Esophagus squamous epithelium (tissue), 5 donors: ENCODE data around the gene TM9SF3. TPM values are rescaled to one million over a fixed set of nuclear protein-coding genes. Genes with fewer than 3 reads are reported as not detected.
A peak's percentile ranks its signal among the peaks of the same experiment; 100 is the strongest.
"Not testable (repeated sequence)": the region's sequence is repeated elsewhere in the genome, so short reads cannot be mapped to it uniquely, and the experiment has no call there.

ENCODE experiments used
- DNase-seq: peaks from one replicate; lab custom pipeline; 2025; lab: John Stamatoyannopoulos, UW
- H3K27ac ChIP-seq, 4 donors: fragments of 200-600 bp; sonication (generic); one replicate each; pipeline ENCODE4 v1.5.1; 2016 to 2019; ENCODE audit warnings: mild to moderate bottlenecking in 1 of 4
- H3K27me3 ChIP-seq, 4 donors: fragments of 200-600 bp; sonication (generic); 1 replicate in 3 of 4; 2 replicates in 1 of 4; pipeline versions ENCODE4 v1.5.1 to v1.6.0; 2017 to 2021; ENCODE audit warnings: antibody characterized with exemption in 1 of 4
- H3K36me3 ChIP-seq, 3 donors: fragments of 200-600 bp; sonication (generic); one replicate each; pipeline ENCODE4 v1.5.1; 2016 to 2019
- H3K4me1 ChIP-seq, 3 donors: fragments of 200-600 bp; sonication (generic); one replicate each; pipeline ENCODE4 v1.5.1; 2017 to 2019
- H3K4me3 ChIP-seq, 4 donors: fragments of 200-600 bp; sonication (generic); 1 replicate in 3 of 4; 2 replicates in 1 of 4; pipeline ENCODE4 v1.5.1; 2016 to 2019; ENCODE audit warnings: mild to moderate bottlenecking in 2 of 4, moderate library complexity in 1 of 4
- H3K9me3 ChIP-seq, 3 donors: fragments of 200-600 bp; sonication (generic); one replicate each; pipeline ENCODE4 v1.5.1; 2016 to 2019
- POLR2A ChIP-seq, 4 donors: fragments of 450-650 bp; IDR thresholded peaks; one replicate each; pipeline ENCODE4 v1.6.1; 2017; ENCODE audit warnings: antibody characterized with exemption in 4 of 4, mild to moderate bottlenecking in 4 of 4, moderate library complexity in 3 of 4
- WGBS, 2 donors: methylation state at CpG; one replicate each; pipeline ENCODE4 v1.1.5; 2018; 5-methylcytosine and 5-hydroxymethylcytosine counted together
- intact Hi-C: fragments of 100-400 bp; cut with DNase I; formaldehyde crosslinking; loops from one replicate; pipeline ENCODE4 v1.15.0; 2022
- total RNA-seq, 4 donors: library from RNA; depleted of rRNA; stranded (reverse); fragments of >200 nt; gene quantifications; one replicate each; pipeline ENCODE4 v1.1.0, GENCODE V29; 2016
- TF ChIP-seq, protein P1 (sequence below), 6 experiments: fragments of 450-650 bp in 4 of 6; fragments of 200-600 bp in 2 of 6; sonication (generic) in 2 of 6; IDR thresholded peaks; one replicate each; pipeline ENCODE4 v1.5.1; 2016 to 2019; ENCODE audit warnings: antibody characterized with exemption in 6 of 6, mild to moderate bottlenecking in 4 of 6, moderate library complexity in 4 of 6
- donor health status: DM: yes; HTN: yes; CAD: no.

Gene TM9SF3
- total RNA-seq, 4 donors from 2014 or later, result 36.7 to 86.4 (median 72.4) TPM

- intact Hi-C loops, result no loop called here
- Histone ChIP-seq H3K27ac (no peak overlapping the region), H3K27me3 (no peaks in the 10 kb centered on the region), H3K4me3 (no peak overlapping the region), H3K36me3 (peaks cover 0 to 77% (median 11%) of the 10 kb centered on the region in 3 donors), H3K4me1 (no peaks in the 10 kb centered on the region), H3K9me3 (no peaks in the 10 kb centered on the region)
- WGBS, 2 donors, result 86 to 88% methylated on average over 3 of the region's 3 CpGs
- no peak for TF ChIP-seq POLR2A (IDR thresholded peaks at IDR 0.05)
- TF ChIP-seq, protein P1, sequence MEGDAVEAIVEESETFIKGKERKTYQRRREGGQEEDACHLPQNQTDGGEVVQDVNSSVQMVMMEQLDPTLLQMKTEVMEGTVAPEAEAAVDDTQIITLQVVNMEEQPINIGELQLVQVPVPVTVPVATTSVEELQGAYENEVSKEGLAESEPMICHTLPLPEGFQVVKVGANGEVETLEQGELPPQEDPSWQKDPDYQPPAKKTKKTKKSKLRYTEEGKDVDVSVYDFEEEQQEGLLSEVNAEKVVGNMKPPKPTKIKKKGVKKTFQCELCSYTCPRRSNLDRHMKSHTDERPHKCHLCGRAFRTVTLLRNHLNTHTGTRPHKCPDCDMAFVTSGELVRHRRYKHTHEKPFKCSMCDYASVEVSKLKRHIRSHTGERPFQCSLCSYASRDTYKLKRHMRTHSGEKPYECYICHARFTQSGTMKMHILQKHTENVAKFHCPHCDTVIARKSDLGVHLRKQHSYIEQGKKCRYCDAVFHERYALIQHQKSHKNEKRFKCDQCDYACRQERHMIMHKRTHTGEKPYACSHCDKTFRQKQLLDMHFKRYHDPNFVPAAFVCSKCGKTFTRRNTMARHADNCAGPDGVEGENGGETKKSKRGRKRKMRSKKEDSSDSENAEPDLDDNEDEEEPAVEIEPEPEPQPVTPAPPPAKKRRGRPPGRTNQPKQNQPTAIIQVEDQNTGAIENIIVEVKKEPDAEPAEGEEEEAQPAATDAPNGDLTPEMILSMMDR (IDR thresholded peaks at IDR 0.05), result no peak
- DNase-seq, result no peak
These were observed 25.6 kb downstream of the TM9SF3 start for GRCh38 chr10:96560966-96561887.

- H3K27ac ChIP-seq, result no peak overlapping the region
These were observed 26.3 kb downstream of the TM9SF3 start for GRCh38 chr10:96560489-96560888.

GRCh38 chr10:96556003-96556402 is 30.8 kb downstream of the TM9SF3 start:
- intact Hi-C loops, result no loop called here
- Histone ChIP-seq H3K4me3 (no peak overlapping the region), H3K36me3 (peaks cover 0 to 93% (median 15%) of the 10 kb centered on the region in 3 donors), H3K4me1 (no peaks in the 10 kb centered on the region), H3K27me3 (no peaks in the 10 kb centered on the region), H3K27ac (no peak overlapping the region), H3K9me3 (no peaks in the 10 kb centered on the region)
- no peak for DNase-seq
- no peak for TF ChIP-seq POLR2A (IDR thresholded peaks at IDR 0.05)
- TF ChIP-seq, protein P1 (IDR thresholded peaks at IDR 0.05), result peak in 2 of 6 experiments; percentile 9 to 31
- 44 to 77% methylated on average over 1 of the region's 1 CpG for WGBS, 2 donors

More at GRCh38 chr10:96560489-96560888, 26.3 kb downstream of the TM9SF3 start:
- no peak for TF ChIP-seq POLR2A (IDR thresholded peaks at IDR 0.05)
- TF ChIP-seq, protein P1 (IDR thresholded peaks at IDR 0.05), result no peak
- intact Hi-C loops, result no loop called here
- WGBS, 2 donors, result 84 to 89% methylated on average over 2 of the region's 2 CpGs
- Histone ChIP-seq H3K4me3 (no peak overlapping the region), H3K9me3 (no peaks in the 10 kb centered on the region), H3K36me3 (peaks cover 0 to 79% (median 11%) of the 10 kb centered on the region in 3 donors), H3K27me3 (no peaks in the 10 kb centered on the region), H3K4me1 (no peaks in the 10 kb centered on the region)
- DNase-seq, result no peak

DNA sequence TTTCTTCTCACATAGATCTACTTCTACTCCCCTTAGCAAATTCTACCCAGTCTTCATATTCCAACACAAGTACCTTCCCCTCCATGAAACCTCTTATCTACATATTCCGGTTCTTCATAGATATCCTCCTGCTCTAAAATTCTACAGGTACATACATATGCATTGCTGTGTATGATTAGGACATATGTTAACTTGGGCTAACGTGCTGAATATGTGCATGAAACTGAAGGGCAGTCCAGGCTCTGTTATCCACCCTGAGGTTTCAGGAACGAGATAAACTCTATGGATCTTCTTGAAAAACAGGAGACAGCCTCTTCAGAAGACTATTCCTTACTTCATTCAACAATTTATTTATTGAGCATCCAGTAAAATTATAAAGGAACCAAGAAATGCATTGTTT is 31.5 kb downstream of the TM9SF3 start:
- no peak overlapping the region for H3K27ac ChIP-seq
- 97 to 98% methylated on average over 3 of the region's 3 CpGs for WGBS, 2 donors
- intact Hi-C loops, result no loop called here
- H3K27me3 ChIP-seq, result no peaks in the 10 kb centered on the region
- no peak overlapping the region for H3K4me3 ChIP-seq
- H3K36me3 ChIP-seq, result peaks cover 0 to 93% (median 15%) of the 10 kb centered on the region in 3 donors
- DNase-seq, result no peak
- H3K9me3 ChIP-seq, result no peaks in the 10 kb centered on the region
- no peak for TF ChIP-seq POLR2A (IDR thresholded peaks at IDR 0.05)
- TF ChIP-seq, protein P1 (IDR thresholded peaks at IDR 0.05), result no peak
- H3K4me1 ChIP-seq, result no peaks in the 10 kb centered on the region

DNA sequence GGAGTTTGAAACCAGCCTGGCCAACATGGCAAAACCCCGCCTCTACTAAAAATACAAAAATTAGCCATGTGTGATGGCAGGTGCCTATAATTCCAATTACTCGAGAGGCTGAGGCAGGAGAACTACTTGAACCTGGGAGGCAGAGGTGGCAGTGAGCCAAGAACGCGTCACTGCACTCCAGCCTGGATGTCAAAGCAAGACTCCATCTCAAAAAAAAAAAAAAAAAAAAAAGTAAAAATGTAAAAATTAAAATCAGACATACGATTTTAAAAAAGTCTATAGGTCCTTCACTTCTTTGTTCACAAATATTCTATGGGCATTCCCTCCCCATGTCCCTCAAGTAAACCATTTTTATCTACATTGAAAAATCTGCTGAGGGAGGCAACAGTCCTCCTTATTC is 38.2 kb downstream of the TM9SF3 start:
- no peak for TF ChIP-seq POLR2A (IDR thresholded peaks at IDR 0.05)
- TF ChIP-seq, protein P1 (IDR thresholded peaks at IDR 0.05), result no peak
- WGBS, 2 donors, result 89 to 91% methylated on average over 4 of the region's 5 CpGs
- H3K36me3 ChIP-seq, result peaks cover 0 to 92% (median 16%) of the 10 kb centered on the region in 3 donors

GRCh38 chr10:96545558-96545957 is 41.3 kb downstream of the TM9SF3 start:
- DNase-seq, H3K27ac ChIP-seq, H3K27me3 ChIP-seq, H3K4me3 ChIP-seq, intact Hi-C loops, H3K9me3 ChIP-seq, H3K4me1 ChIP-seq: not testable (repeated sequence)
- 89 to 91% methylated on average over 9 to 10 of the region's 10 CpGs for WGBS, 2 donors
- H3K36me3 ChIP-seq, result peaks cover 3 to 90% (median 18%) of the 10 kb centered on the region in 3 donors

More for the DNA sequence above, 38.2 kb downstream of the TM9SF3 start:
- no peaks in the 10 kb centered on the region for H3K4me1 ChIP-seq
- DNase-seq, result no peak
- H3K9me3 ChIP-seq, result no peaks in the 10 kb centered on the region
- no peak overlapping the region for H3K4me3 ChIP-seq
- H3K27me3 ChIP-seq, result no peaks in the 10 kb centered on the region
- intact Hi-C loops, result no loop called here
- H3K27ac ChIP-seq, result no peak overlapping the region
